Astrocyte (in vitro differentiated cells and primary cell): ENCODE measurements around the gene C9orf43.

Source experiments
- EZH2 ChIP-seq: IDR thresholded peaks from 2 replicates; pipeline ENCODE4 v1.6.1; 2012; ENCODE audit warnings: mild to moderate bottlenecking, low read length, inconsistent platforms; ENCODE audit not compliant: insufficient read depth
- TF ChIP-seq, protein P1 (sequence below): IDR thresholded peaks from 2 replicates; pipeline ENCODE4 v1.5.1; 2011; ENCODE audit warnings: low read depth, mild to moderate bottlenecking, inconsistent platforms, low read length, moderate library complexity; ENCODE audit not compliant: insufficient read depth

- TF ChIP-seq, protein P1, sequence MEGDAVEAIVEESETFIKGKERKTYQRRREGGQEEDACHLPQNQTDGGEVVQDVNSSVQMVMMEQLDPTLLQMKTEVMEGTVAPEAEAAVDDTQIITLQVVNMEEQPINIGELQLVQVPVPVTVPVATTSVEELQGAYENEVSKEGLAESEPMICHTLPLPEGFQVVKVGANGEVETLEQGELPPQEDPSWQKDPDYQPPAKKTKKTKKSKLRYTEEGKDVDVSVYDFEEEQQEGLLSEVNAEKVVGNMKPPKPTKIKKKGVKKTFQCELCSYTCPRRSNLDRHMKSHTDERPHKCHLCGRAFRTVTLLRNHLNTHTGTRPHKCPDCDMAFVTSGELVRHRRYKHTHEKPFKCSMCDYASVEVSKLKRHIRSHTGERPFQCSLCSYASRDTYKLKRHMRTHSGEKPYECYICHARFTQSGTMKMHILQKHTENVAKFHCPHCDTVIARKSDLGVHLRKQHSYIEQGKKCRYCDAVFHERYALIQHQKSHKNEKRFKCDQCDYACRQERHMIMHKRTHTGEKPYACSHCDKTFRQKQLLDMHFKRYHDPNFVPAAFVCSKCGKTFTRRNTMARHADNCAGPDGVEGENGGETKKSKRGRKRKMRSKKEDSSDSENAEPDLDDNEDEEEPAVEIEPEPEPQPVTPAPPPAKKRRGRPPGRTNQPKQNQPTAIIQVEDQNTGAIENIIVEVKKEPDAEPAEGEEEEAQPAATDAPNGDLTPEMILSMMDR = no peak
- TF ChIP-seq EZH2 = no peak
Measured at GRCh38 chr9:113403646-113404045, 6.9 kb upstream of the C9orf43 start.
